Astrocyte (in vitro differentiated cells and primary cell): ENCODE measurements around the gene AFG1L. TPM values are rescaled to one million over a fixed set of nuclear protein-coding genes. Genes with fewer than 3 reads are reported as not detected.
"Not testable (repeated sequence)": the region's sequence is repeated elsewhere in the genome, so short reads cannot be mapped to it uniquely, and the experiment has no call there.

ENCODE experiments used
- DNase-seq: peaks from one replicate; pipeline ENCODE4 v3.0.0-alpha.2; 2010; ENCODE audit warnings: low read depth
- FAIRE-seq: peaks from 2 replicates; lab custom pipeline; 2011; peaks lifted over from hg19 to GRCh38; lab: Jason Lieb, UNC
- H2AFZ ChIP-seq: 2 replicates; pipeline ENCODE4 v1.6.0; 2012; ENCODE audit warnings: low read depth, low read length, inconsistent platforms
- H3K27ac ChIP-seq: 2 replicates; pipeline ENCODE4 v1.5.1; 2011; ENCODE audit warnings: low read depth, low read length, inconsistent platforms
- H3K27me3 ChIP-seq: 2 replicates; pipeline ENCODE4 v1.6.0; 2011; ENCODE audit warnings: low read length, inconsistent platforms; ENCODE audit not compliant: insufficient read depth
- H3K36me3 ChIP-seq: 2 replicates; pipeline ENCODE4 v1.5.1; 2011; ENCODE audit warnings: low read length, inconsistent platforms; ENCODE audit not compliant: insufficient read depth
- H3K4me1 ChIP-seq: 2 replicates; pipeline ENCODE4 v1.5.1; 2011; ENCODE audit warnings: low read length, inconsistent platforms; ENCODE audit not compliant: insufficient read depth
- H3K4me2 ChIP-seq: 2 replicates; pipeline ENCODE4 v1.6.0; 2012; ENCODE audit warnings: low read length, inconsistent platforms
- H3K4me3 ChIP-seq: 2 replicates; pipeline ENCODE4 v1.5.1; 2011; ENCODE audit warnings: low read depth, mild to moderate bottlenecking, low read length, inconsistent platforms; ENCODE audit not compliant: insufficient read depth
- H3K79me2 ChIP-seq: 2 replicates; pipeline ENCODE4 v1.6.0; 2012; ENCODE audit warnings: mild to moderate bottlenecking, low read length, inconsistent platforms; ENCODE audit not compliant: insufficient read depth
- H3K9ac ChIP-seq: 2 replicates; pipeline ENCODE4 v1.6.0; 2012; ENCODE audit warnings: mild to moderate bottlenecking, low read length, inconsistent platforms
- H3K9me3 ChIP-seq: 2 replicates; pipeline ENCODE4 v1.5.1; 2012; ENCODE audit warnings: low read depth, mild to moderate bottlenecking, low read length, inconsistent platforms; ENCODE audit not compliant: insufficient read depth
- H4K20me1 ChIP-seq: 2 replicates; pipeline ENCODE4 v1.6.0; 2012; ENCODE audit warnings: low read length, inconsistent platforms; ENCODE audit not compliant: insufficient read depth
- H3K27ac Mint-ChIP-seq: one replicate; pipeline ENCODE4 v1.8.0; 2021; ENCODE audit warnings: mild to moderate bottlenecking, mixed read lengths; ENCODE audit not compliant: unreplicated experiment
- H3K27me3 Mint-ChIP-seq: one replicate; pipeline ENCODE4 v1.8.0; 2021; ENCODE audit warnings: low read depth, mixed read lengths; ENCODE audit not compliant: unreplicated experiment
- H3K36me3 Mint-ChIP-seq: one replicate; pipeline ENCODE4 v1.8.0; 2021; ENCODE audit warnings: low read depth, mixed read lengths; ENCODE audit not compliant: unreplicated experiment
- H3K4me1 Mint-ChIP-seq: one replicate; pipeline ENCODE4 v1.8.0; 2021; ENCODE audit warnings: low read depth, mixed read lengths; ENCODE audit not compliant: unreplicated experiment
- H3K4me3 Mint-ChIP-seq: one replicate; pipeline ENCODE4 v1.8.0; 2021; ENCODE audit warnings: mild to moderate bottlenecking, moderate library complexity, mixed read lengths; ENCODE audit not compliant: unreplicated experiment
- H3K9me3 Mint-ChIP-seq: one replicate; pipeline ENCODE4 v1.8.0; 2021; ENCODE audit warnings: mild to moderate bottlenecking, mixed read lengths; ENCODE audit not compliant: unreplicated experiment
- CTCF ChIP-seq: IDR thresholded peaks from 2 replicates; pipeline ENCODE4 v1.5.1; 2011; ENCODE audit warnings: low read depth, mild to moderate bottlenecking, inconsistent platforms, low read length, moderate library complexity; ENCODE audit not compliant: insufficient read depth
- EZH2 ChIP-seq: IDR thresholded peaks from 2 replicates; pipeline ENCODE4 v1.6.1; 2012; ENCODE audit warnings: mild to moderate bottlenecking, low read length, inconsistent platforms; ENCODE audit not compliant: insufficient read depth
- total RNA-seq: library from RNA; stranded (reverse); gene quantifications from 2 replicates; pipeline ENCODE4 v1.2.1, GENCODE V29; 2021

AFG1L gene
- total RNA-seq, 1 donor from 2014 or later, result 7.9 TPM

- no peaks in the 10 kb centered on the region for H4K20me1 ChIP-seq
- no peak overlapping the region for H3K9ac ChIP-seq
- Mint-ChIP-seq H3K4me1 (no peaks in the 10 kb centered on the region), H3K36me3 (no peaks in the 10 kb centered on the region), H3K27ac (no peak overlapping the region), H3K9me3 (no peaks in the 10 kb centered on the region), H3K4me3 (peak overlapping the region; percentile 14), H3K27me3 (no peaks in the 10 kb centered on the region)
- no peak overlapping the region for H3K4me2 ChIP-seq
- FAIRE-seq (no peak), DNase-seq (no peak)
- H2AFZ ChIP-seq, result no peak overlapping the region
- no peak overlapping the region for H3K27ac ChIP-seq
- no peaks in the 10 kb centered on the region for H3K36me3 ChIP-seq
- no peak overlapping the region for H3K4me3 ChIP-seq
- TF ChIP-seq EZH2 (no peak), CTCF (no peak)
- no peaks in the 10 kb centered on the region for H3K4me1 ChIP-seq
- no peaks in the 10 kb centered on the region for H3K9me3 ChIP-seq
- no peaks in the 10 kb centered on the region for H3K79me2 ChIP-seq
- H3K27me3 ChIP-seq, result no peaks in the 10 kb centered on the region
Measured at GRCh38 chr6:108446629-108447150, 151.8 kb downstream of the AFG1L start.

GRCh38 chr6:108448481-108448880 is 153.6 kb downstream of the AFG1L start:
- Mint-ChIP-seq H3K27me3 (no peaks in the 10 kb centered on the region), H3K36me3 (no peaks in the 10 kb centered on the region), H3K4me1 (peaks cover 6% of the 10 kb centered on the region), H3K27ac (no peak overlapping the region), H3K9me3 (no peaks in the 10 kb centered on the region), H3K4me3 (no peak overlapping the region)
- DNase-seq (no peak), FAIRE-seq (no peak)
- Histone ChIP-seq H3K4me3 (no peak overlapping the region), H3K4me2 (no peak overlapping the region), H3K79me2 (no peaks in the 10 kb centered on the region), H3K9ac (no peak overlapping the region), H4K20me1 (no peaks in the 10 kb centered on the region), H3K4me1 (peaks cover 16% of the 10 kb centered on the region), H3K36me3 (no peaks in the 10 kb centered on the region), H3K27ac (no peak overlapping the region), H2AFZ (no peak overlapping the region), H3K27me3 (no peaks in the 10 kb centered on the region), H3K9me3 (no peaks in the 10 kb centered on the region)
- no peak for TF ChIP-seq CTCF

- H3K4me3 Mint-ChIP-seq, H3K4me3 ChIP-seq, H3K27me3 Mint-ChIP-seq, H3K9me3 Mint-ChIP-seq, FAIRE-seq, H3K36me3 ChIP-seq, DNase-seq, H4K20me1 ChIP-seq, H3K27ac ChIP-seq, H2AFZ ChIP-seq, H3K79me2 ChIP-seq, H3K36me3 Mint-ChIP-seq, H3K27ac Mint-ChIP-seq, H3K4me2 ChIP-seq, H3K9ac ChIP-seq, H3K9me3 ChIP-seq, H3K27me3 ChIP-seq: not testable (repeated sequence)
- H3K4me1 Mint-ChIP-seq, result peaks cover 15% of the 10 kb centered on the region
- H3K4me1 ChIP-seq, result peaks cover 26% of the 10 kb centered on the region
Measured at GRCh38 chr6:108449717-108450116, 154.9 kb downstream of the AFG1L start.
